DMS153 treated with DMSO at 0.1 percent for 48 hours (cell line): ENCODE results near the gene SPECC1.

Experiments used
- DNase-seq: peaks from one replicate; lab custom pipeline; 2025; ENCODE audit not compliant: unreplicated experiment; lab: John Stamatoyannopoulos, UW

The SPECC1 gene

GRCh38 chr17:20266806-20267458, 257.8 kb downstream of the SPECC1 start:
- DNase-seq, result no peak

- no peak for DNase-seq
These were observed 258.3 kb downstream of the SPECC1 start for GRCh38 chr17:20267459-20267842.

- no peak for DNase-seq
These were observed 261.2 kb downstream of the SPECC1 start for GRCh38 chr17:20270369-20270768.

- no peak for DNase-seq
These were observed 262.0 kb downstream of the SPECC1 start for GRCh38 chr17:20271011-20271610.

- no peak for DNase-seq
These were observed 264.8 kb downstream of the SPECC1 start for GRCh38 chr17:20273741-20274500.

- DNase-seq, result no peak
These were observed 266.5 kb downstream of the SPECC1 start for GRCh38 chr17:20275653-20276052.

- DNase-seq, result no peak
These were observed 267.3 kb downstream of the SPECC1 start for GRCh38 chr17:20276421-20276820.

- DNase-seq, result no peak
These were observed 269.6 kb downstream of the SPECC1 start for GRCh38 chr17:20278805-20279204.

- no peak for DNase-seq
These were observed 270.5 kb downstream of the SPECC1 start for GRCh38 chr17:20279631-20280030.

- DNase-seq, result no peak
These were observed 270.9 kb downstream of the SPECC1 start for GRCh38 chr17:20280051-20280450.

GRCh38 chr17:20280851-20281250, 271.7 kb downstream of the SPECC1 start:
- DNase-seq, result no peak

- no peak for DNase-seq
These were observed 272.7 kb downstream of the SPECC1 start for GRCh38 chr17:20281860-20282259.

GRCh38 chr17:20282526-20283308, 273.6 kb downstream of the SPECC1 start:
- DNase-seq, result no peak

- no peak for DNase-seq
These were observed 274.9 kb downstream of the SPECC1 start for GRCh38 chr17:20284022-20284421.

- DNase-seq, result no peak
These were observed 275.6 kb downstream of the SPECC1 start for GRCh38 chr17:20284570-20285295.

GRCh38 chr17:20289984-20290383, 280.8 kb downstream of the SPECC1 start:
- no peak for DNase-seq

- no peak for DNase-seq
These were observed 282.7 kb downstream of the SPECC1 start for GRCh38 chr17:20291853-20292252.

GRCh38 chr17:20293501-20293900, 284.3 kb downstream of the SPECC1 start:
- no peak for DNase-seq

- DNase-seq, result no peak
These were observed 285.0 kb downstream of the SPECC1 start for GRCh38 chr17:20294120-20294519.

GRCh38 chr17:20299013-20299412, 289.9 kb downstream of the SPECC1 start:
- no peak for DNase-seq

- no peak for DNase-seq
These were observed 291.3 kb downstream of the SPECC1 start for GRCh38 chr17:20300436-20300934.
